Left hindlimb (tissue), 1 donor: ENCODE data around the gene AIM2.
"Not testable (repeated sequence)": the region's sequence is repeated elsewhere in the genome, so short reads cannot be mapped to it uniquely, and the experiment has no call there.

Experiments used
- DNase-seq: peaks from one replicate; pipeline ENCODE4 v3.0.0-alpha.2; 2018

The AIM2 gene

DNA sequence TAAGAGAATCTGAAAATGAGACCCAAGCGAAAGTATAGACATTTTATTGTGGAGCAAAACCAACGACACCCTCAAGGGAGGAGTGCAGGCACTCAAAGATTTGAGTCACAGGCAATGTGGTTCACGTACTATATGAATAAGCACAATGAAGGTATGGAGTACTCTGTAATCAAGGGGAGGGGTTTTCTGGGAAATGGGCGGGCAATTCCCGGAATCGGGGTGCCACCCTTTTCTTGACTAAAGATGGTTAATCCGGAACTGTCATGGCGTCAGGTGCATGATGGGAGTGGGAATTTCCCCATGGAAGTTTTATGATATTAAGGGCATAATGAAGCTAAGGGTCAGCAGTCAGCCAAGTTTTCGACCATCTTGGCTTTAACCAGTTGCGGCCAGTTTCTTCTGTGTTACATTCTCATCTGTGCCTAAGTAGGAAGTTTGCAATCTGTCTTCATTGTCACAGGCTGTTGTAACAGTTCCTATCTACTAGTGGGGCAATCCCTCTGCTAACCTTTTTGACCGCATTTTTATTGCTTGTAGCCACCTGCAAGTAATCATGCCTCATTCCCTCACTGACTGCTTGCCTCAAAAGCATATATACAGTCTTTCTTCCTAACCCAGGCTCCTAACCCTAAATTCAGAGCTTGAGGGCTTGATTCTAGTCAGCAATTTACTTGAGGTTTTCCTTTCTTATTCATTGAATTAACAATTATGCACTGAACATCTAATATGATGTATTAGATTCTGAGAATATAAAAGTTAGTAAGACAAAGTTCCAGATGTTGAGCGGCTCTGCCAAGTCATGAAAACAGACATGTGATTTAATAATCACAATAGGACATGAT is 775 bp upstream of the AIM2 start:
- DNase-seq: no peak

DNA sequence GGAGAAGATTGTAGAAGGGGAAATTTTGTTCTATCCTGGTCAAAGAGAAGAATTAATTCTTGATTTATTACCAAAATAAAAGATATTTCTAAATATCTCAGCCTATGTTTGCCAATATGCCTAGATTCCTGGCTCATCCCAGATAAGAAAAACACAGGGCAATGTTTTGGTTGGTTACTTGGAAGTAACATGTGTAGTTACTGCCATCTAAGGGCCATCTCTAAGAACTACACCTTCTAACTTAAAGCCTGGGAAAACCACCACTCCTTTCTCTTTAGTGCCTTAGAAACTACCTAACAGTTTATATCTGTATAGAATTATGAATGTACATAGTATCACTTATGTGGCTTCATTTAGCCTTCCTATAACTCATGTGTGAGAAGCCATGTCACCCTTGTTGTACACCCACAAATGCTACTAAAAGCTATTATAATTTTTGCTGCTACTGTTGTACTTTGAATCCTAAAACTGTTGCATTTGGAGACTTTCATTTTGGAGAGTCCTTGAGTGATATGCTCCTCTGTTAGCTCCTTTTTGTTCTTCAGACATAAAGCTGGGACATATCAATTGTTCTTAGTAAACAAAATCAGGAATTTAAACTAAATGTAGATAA is 4.5 kb downstream of the AIM2 start:
- DNase-seq: no peak

DNA sequence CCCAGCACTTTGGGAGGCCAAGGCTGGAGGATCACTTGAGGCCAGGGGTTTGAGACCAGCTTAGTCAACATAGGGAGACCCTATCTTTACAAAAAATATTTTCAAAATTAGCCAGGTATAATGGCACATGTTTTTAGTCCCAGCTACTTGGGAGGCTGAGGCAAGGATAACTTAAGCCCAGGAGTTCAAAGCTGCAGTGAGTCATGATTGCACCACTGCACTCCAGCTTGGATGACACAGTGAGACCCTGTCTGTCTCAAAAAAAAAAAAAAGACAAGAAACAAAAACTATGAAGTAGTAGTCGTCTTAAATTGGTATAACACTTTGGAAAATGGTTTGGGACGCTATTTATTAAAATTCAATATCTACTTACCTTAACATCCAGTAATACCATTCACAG is 7.7 kb downstream of the AIM2 start:
- no peak for DNase-seq

DNA sequence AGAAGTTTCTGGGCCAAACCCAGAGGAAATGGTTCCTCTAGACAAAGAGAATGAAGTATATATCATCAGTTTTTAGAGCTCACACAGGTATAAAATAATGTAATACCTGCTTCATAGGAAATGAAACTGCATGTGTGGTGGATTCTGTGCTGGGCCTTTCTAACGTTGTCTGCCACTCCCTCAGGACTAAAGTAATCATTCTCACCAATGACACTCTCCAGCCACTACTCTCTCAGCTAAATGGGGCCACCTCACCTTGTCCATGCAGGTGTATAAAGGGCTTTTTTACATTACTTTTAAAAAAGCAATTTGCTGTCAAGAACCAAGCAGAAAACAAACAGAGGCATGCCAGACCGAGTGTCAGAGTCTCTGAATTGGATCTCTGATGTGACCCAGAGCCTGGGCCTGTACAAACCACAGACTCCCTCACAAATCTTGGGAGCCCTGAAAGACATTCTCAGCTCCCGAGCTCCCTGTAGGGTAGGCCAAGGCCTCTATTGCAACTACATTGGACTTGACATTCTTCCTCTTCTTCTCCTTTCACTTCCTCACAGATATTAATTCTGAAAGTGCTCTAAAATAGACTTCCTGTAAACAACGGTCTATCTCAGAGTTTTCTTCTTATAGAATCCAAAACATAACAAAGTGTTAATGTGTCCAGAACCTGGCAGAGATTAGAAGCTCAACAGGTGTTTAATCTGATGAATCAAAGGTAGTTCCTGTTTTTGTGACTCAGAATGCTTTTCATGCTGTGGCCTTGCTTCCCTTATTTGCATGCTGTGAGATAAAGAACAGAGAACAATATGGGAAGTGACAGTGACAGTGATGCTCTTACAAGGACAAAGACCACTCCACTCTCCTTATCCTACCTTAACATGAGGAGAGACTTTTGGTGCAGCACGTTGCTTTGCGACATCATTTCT is 8.6 kb downstream of the AIM2 start:
- DNase-seq: no peak

DNA sequence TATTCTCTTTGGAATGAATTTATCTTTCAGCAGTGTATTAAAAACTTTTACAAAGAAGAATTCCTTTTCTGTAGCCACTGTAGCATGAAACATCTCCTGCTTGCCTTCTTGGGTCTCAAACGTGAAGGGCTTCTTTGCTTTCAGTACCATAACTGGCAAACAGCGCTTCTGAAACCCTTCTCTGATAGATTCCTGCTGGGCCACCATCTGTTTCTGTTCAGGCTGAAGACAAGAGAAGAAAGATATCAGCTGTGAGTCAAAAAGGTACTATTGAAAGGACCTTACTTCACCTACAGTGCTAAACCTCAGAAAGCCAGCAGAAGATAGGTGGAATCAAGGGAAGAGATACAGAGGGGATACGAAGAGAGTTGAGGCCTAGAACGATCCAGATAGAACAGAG is 10.5 kb downstream of the AIM2 start:
- DNase-seq: no peak

DNA sequence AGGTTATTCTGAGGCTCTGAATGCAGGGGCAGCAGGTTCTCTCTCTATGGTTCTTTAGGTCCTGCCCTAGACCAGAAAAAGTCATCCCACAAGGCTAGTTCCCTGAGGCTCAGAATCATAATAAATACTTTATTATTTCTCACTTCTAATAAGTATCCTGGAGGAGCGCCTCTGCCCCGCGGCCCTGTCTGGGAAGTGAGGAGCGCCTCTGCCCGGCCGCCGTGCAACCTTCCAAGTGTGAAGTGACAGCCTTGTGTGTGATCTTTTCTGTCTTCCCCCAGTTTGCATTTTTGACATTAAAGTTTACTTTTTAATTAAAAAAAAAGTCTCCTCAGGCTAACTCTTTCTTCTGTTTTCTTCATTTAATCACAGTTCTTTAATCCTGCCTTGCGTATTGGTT is 11.5 kb downstream of the AIM2 start:
- DNase-seq: no peak

DNA sequence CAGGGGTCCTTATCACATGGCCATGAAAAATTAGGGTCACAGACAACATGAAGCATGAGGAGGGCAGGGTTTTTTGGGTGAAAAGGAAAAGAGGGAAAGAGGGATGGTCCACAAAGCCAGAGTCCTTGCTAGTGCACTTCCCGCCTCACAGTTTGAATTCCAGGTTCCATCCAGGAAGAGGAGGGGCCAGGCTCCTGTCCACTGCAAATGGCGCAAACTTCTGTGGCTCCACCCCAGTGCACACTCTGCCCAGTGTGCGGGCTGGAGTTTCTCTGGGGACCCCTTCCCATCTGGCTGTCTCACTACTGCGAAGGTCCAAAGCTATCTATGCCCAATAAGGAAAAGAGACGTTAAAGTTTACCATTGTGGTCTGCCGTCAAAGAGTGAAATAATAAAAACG is 17.8 kb downstream of the AIM2 start:
- DNase-seq: no peak

DNA sequence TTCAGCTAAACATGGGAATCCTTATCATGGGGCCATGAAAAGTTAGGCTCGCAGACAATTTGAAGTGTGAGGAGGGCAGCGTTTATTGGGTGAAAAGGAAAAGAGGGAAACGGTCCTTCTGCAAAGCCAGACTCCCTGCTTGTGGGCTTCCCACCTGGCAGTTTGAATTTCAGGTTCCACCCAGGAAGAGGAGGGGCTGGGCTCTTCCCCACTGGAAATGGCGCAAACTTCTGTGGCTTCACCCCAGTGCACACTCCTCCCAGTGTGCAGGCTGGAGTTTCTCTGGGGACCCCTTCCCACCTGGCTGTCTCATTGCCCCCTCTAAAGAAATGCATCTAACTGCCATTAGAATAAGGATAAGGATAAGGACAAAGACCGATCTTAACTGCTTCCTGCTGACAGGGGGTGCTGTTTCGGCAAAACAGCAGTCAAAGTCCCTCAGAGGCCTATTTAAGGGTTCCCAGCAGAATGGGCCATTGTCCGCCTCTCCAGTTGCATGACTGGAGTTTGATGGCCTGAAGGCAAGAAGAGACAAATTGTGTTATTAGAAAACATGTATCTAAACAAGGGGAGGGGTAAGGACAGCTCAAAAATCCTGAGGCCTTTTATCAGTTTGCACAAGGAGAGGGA is 20.4 kb downstream of the AIM2 start:
- no peak for DNase-seq

DNA sequence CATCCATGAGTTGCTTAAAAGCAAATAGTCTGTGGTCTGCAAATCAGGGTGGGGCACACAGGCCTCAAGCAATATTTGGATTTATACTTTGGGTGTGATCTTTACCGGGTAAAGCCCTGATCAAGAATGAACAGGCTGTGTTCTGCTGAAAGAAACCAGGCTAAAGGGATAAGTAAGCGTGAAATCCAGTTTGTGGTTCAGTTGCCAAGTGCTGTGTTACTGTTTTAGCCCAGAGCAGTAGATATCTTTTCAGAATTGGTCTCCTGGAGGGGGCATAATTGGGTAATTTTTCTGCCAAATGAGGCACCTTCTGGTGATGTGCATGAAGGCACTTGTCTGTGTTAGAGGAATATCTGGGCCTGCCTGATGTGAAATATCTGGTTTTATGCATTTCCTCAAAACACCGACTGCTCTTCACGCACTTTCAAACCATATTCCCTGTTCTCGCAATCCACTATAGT is 21.4 kb downstream of the AIM2 start:
- DNase-seq: no peak

DNA sequence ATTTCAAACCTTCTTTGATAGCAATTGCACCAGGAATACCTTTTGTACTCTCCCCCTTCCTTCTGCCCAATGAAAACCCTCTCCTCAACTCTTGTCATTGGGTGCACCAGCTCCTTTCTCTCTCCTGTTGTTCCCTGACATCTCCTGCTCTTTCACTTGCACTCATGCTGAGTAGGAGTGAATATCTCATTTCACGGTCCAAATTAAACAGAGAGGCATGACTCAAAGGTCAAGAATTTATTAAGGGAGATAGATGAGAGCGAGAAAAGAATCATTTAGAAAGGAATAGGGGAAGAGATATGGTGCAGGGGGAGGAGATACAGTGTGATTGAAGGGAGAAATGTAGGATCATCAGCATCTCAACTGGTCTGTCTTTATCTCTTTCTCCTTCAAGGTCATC is 22.1 kb downstream of the AIM2 start:
- no peak for DNase-seq

DNA sequence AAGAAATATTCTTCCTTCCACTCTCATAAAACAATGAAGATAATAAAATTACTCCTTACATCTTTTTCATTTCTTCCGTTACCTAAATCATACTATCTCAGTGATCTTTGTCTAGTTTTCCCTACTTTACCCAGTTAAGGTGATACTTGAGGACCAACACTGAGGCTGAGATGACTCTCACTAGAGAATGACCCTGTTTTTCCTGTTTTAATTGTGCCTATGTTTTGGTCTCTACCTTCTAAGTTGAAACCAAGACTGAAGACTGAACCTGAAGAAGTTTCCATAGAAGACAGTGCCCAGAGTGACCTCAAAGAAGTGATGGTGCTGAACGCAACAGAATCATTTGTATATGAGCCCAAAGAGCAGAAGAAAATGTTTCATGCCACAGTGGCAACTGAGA is 25.1 kb downstream of the AIM2 start:
- DNase-seq: no peak

DNA sequence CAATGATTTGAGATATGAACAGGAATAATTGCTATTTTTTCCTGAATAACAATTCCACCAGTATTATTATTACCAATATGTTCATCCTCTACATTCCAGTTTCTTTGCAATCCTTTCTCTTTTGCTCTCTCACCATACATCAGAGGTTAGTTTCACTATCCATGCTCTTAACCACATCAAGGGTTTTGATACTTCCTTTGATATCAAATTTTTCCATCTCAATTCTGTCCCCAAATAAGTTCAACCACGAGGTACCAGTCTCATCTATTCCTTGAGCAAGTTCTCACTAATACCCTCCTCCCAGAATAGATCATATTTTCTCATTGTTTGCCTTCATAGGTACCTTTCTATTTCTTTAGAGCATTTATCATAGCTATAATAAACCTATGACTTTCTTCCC is 30.1 kb downstream of the AIM2 start:
- not testable (repeated sequence) for DNase-seq

DNA sequence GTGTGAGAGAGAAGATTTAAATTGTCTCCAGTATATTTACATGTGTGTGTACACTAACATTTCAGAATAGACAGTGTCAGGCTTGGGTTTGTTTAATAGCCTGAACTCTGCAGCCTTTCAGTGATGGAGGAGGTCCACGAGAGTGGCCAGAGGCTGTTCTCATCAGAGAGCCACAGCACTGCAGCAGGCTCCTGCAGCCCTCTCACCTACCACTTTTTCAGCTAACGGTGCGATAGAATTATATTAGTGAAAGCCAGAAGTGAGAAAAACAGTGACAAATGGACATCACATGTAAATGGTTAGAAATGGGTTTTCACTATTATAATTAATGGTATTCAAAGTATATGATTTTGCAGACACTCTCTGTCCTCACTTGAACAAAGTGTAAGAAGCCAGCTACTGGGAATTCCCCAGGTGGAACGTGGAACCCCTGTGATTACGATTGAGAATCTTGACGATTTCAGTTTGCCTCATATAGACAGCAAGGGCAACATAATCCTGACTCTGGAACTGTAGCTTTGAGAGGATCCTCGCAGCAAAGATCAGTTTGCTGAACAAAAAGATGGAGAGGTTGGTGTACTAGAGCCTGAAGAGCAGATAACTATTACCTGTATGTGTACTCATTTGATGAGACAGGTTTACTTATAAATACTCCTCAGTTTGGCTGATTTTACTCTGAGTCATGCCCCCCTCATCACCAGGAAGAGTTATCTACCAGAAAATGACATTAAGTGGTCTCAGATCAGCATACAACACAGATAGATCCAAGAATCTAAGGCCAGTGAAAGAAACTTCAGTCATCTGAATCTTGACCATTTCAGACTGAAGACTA is 35.5 kb downstream of the AIM2 start:
- no peak for DNase-seq

DNA sequence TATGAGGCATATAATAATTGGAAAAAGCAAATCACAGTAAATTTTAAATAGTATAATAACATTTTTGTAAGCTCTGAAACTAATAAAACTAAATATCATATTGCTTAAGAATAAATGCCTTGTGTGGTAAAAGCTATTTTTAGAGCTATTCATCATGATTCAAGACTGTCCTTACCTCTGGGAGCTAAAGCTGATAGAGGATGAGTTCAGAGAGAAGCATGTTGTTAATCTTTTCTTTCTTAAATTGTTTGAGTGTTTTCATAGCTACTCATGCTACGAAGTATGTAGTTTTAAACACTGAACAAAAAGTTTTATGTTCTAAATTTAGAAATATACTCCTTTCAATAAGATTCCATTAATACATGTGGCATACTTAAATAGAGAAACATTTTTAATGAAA is 36.4 kb downstream of the AIM2 start:
- DNase-seq: no peak

DNA sequence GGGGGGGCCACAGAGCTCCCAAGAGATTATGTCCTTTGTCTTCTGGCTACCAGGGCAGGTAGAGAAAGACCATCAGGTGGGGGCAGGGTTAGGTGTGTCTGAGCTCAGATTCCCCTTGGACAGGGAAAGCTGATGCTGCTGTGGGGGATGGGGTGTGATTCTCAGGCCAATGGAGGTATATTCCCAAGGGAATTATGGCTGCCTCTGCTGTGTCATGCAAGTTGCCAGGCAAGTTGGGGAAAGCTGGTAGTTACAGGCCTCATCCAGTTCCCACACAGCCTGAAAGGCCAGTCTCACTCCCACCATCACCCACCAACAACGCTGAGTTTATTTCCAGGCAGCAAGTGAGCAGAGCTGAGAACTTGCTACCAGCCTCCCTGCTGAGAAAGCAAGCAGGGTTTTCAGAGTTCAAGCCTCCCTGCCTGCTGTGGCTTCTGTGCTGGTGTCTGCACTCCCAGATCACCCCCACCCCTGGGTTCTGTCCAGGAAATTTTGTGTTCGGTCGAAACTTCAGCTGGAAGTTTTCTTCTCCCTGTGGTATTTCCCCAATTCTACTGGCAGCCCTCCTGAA is 45.6 kb downstream of the AIM2 start:
- DNase-seq: no peak

DNA sequence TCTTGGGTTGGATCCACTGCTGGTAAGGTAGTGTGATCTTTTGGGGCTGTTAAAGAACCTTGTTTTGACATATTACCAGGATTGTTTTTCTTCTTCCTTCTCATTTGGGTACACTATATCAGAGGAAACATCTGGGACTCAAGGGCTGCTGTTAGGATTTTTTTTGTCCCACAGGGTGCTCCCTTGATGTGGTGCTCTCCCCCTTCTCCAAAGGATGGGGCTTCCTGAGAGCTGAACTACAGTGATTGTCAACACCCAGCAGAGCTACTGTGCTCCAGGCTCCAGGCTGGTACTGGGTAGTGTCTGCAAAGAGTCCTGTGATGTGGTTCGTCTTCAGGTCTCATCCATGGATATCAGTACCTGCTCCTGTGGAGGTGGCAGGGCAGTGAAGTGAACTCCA is 46.3 kb downstream of the AIM2 start:
- no peak for DNase-seq

DNA sequence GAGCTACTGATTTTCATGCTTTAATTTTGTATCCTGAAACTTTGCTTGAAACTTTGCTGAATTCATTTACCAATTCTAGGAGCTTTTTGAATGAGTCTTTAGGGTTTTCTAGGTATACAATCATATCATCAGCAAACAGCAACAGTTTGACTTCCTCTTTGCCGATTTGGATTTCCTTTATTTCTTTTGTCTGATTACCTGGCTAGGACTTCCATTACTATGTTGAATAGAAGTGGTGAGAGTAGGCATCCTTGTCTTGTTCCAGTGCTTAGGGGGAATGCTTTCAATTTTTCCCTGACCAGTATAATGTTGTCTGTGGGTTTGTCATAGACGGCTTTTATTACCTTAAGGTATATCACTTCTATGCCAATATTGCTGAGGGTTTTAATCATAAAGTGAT is 49.7 kb downstream of the AIM2 start:
- not testable (repeated sequence) for DNase-seq

DNA sequence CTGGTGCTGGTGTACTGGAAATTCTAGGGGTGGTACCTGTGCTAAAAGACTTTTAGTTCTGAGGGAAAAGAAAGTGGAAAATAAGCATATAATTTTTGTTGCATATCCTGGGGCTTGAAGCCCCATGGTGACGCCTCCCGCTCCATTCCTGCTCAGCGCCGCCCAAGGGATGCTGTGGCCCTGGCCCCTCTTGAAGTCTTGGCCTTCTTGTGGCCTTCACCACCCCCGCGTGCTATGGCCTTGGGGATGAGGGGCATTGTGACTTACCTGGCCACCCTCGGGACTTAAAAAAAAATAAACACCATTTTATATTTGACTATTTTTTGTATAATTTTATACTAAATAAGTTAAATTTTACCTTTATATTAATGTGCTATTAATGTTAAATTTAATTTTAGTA is 51.5 kb downstream of the AIM2 start:
- no peak for DNase-seq

DNA sequence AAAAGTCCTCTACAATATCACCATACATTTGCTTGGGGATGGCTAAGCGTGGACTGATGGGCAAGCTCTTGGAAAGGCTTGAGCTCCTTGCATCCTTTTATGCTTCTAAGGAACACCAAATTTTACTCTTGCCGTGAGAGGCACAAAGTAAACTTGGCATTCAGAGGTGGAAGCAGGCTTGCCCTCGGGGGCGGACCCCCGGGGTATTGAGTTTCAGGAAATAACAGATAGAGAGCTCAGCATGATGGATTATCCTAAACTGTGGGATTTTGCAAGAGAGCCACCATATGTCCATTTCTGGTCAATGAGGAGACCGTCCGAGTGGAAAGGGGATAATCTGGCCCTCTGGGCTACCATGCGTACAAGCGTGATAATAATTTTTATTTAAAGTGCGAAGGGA is 52.8 kb downstream of the AIM2 start:
- DNase-seq: no peak

DNA sequence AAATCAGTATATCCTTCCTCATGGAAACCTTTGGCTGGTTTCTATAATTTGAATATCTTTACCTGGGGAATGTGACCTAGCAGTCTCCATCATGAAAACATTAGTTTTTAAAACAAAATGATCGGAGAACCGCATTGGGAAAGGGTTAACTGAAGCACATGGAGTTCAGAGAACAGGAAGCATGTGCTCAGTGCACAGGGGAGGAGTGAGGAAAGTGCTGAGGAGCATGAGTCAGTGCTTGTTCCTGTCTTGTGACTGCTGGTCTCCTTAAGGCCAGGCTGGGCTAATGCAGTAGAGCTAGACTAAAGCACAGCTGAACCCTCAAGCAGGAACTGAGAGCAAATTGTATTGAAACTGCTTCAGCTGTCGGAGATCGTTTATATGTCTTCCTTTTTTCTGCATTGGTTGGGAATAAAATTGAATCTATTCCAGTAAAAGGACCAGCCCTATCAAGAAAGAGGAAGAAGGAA is 61.1 kb downstream of the AIM2 start:
- DNase-seq: peak; percentile 44

DNA sequence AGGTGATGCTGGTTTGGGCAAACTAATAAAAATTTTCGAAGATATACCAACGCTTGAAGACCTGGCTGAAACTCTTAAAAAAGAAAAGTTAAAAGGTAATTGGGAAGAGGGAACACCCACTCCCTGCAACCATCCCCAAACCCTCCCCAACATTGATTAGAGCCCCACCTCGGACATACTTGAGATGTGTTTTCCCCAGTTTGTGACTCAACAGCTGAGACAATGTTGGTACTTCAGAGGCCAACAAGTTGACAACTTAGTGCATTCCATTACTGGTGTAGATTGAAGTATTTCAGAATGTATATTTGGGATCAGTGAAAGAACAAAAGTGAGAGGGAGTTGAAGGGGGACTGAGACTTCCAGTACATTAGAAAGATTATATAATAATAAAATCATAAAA is 61.7 kb downstream of the AIM2 start:
- no peak for DNase-seq
